ENCODE results near the gene THAP10.

DNA sequence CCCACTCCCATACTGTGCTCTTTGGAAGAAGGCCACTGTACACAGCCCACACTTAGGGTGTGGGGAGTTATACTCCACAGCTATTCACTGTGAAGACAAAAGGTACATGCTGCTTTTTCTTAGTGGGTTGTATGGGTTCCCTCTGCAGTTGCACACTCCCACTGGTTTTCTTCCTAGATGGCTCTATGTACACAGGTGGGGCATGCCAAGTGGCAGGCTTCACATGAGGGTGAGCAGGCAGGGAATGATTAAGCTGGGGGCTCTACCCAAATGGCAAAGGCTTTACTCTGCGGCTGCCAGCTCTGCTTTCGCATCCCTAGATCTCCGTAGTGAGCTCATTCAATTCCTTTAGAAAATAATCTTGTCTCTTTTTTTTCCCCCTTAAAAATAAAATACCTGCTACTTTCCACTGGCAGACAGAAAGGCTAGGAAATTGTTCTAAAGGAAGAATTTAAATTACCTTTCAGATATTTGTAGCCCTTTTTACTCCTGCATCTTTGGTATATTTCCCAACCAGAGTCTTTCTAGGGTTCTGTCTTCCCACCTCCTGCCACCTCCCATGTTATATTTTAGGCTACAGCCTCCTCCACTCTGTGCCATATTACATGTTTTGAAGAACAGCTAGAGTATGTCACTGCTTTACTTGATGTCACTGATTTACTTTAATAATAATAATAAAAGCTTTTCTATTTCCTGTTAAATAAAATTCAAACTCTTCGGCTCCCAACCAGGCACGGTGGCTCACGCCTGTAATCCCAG, 46.5 kb downstream of the THAP10 start:
- TF ChIP-seq EZH2phosphoT487 (IDR thresholded peaks at IDR 0.05; ENCODE audit: borderline replicate concordance, low read length) (no peak), EZH2 (IDR thresholded peaks at IDR 0.05; ENCODE audit: low read length, unreplicated experiment) (no peak)
- TF ChIP-seq, protein P1, sequence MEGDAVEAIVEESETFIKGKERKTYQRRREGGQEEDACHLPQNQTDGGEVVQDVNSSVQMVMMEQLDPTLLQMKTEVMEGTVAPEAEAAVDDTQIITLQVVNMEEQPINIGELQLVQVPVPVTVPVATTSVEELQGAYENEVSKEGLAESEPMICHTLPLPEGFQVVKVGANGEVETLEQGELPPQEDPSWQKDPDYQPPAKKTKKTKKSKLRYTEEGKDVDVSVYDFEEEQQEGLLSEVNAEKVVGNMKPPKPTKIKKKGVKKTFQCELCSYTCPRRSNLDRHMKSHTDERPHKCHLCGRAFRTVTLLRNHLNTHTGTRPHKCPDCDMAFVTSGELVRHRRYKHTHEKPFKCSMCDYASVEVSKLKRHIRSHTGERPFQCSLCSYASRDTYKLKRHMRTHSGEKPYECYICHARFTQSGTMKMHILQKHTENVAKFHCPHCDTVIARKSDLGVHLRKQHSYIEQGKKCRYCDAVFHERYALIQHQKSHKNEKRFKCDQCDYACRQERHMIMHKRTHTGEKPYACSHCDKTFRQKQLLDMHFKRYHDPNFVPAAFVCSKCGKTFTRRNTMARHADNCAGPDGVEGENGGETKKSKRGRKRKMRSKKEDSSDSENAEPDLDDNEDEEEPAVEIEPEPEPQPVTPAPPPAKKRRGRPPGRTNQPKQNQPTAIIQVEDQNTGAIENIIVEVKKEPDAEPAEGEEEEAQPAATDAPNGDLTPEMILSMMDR (conservative IDR thresholded peaks at IDR 0.05; ENCODE audit: low read depth, low read length), result no peak
